ENCODE data around the gene LRRC4C.

The LRRC4C gene

DNA sequence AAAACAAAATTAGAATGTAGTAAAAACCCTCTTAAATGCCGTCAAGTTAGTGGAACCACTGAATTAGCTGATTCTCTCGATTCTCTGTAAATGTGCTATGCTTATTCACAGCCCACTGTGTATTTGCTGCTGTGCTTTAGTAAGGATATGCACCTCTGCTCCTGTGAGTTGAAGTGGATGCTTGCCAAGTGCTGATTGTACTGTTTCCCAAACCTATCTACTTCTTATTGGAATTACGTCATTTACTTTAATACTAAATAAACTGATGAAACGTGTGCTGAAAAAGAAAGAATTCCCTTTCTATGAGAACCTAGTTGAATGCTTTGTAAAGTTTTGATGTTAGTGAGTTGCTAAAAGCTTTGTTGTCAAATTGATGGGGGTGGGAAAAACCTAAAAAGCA lies 158.4 kb downstream of the LRRC4C start:
- H3K4me3 ChIP-seq (ENCODE audit: low read length): no peak overlapping the region
- no peak for DNase-seq (ENCODE audit: low read depth)
- TF ChIP-seq, protein P1, sequence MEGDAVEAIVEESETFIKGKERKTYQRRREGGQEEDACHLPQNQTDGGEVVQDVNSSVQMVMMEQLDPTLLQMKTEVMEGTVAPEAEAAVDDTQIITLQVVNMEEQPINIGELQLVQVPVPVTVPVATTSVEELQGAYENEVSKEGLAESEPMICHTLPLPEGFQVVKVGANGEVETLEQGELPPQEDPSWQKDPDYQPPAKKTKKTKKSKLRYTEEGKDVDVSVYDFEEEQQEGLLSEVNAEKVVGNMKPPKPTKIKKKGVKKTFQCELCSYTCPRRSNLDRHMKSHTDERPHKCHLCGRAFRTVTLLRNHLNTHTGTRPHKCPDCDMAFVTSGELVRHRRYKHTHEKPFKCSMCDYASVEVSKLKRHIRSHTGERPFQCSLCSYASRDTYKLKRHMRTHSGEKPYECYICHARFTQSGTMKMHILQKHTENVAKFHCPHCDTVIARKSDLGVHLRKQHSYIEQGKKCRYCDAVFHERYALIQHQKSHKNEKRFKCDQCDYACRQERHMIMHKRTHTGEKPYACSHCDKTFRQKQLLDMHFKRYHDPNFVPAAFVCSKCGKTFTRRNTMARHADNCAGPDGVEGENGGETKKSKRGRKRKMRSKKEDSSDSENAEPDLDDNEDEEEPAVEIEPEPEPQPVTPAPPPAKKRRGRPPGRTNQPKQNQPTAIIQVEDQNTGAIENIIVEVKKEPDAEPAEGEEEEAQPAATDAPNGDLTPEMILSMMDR (conservative IDR thresholded peaks at IDR 0.05; ENCODE audit: low read length): no peak

DNA sequence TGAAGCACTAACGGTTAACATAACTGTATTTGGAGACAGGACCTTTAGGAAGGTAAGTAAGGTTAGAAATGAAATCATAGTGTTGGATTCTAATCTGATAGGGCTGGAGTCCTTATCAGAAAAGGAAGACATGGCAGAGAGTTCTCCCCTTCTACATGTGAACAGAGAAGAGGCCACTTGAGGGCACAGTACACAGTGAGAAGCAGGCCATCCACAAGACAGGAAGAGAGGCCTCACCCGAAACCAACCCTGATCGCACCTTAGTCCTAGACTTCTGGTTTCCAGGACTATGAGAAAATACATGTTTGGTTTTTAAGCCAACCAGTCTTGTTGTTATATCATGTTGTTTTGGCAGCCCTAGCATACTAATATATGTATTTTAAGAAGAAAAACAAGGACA lies 170.0 kb downstream of the LRRC4C start:
- TF ChIP-seq, protein P1 (conservative IDR thresholded peaks at IDR 0.05; ENCODE audit: low read length): no peak
- DNase-seq (ENCODE audit: low read depth): no peak

DNA sequence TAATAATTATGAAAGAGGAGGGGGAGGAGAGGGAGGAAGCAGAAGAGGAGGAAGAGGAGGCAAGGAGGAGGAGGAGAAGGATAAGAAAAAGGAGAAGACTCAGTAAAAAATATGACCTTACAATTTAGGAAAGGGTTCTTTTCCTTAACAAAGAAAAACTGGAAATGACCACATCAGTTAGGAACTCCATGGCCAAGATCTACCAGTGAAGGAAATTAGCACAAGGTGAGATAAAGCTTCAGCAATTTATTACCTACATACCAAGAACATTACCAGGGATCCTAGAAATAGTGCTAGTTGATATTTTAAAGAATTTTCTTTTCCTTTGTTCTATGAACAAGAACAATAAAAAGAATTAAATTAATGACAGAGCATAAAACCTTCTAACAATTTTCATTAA lies 172.7 kb downstream of the LRRC4C start:
- H3K4me3 ChIP-seq (ENCODE audit: low read length): no peak overlapping the region
- DNase-seq (ENCODE audit: low read depth): no peak
- TF ChIP-seq, protein P1 (conservative IDR thresholded peaks at IDR 0.05; ENCODE audit: low read length): no peak

More for the DNA sequence above, 170.0 kb downstream of the LRRC4C start:
- H3K4me3 ChIP-seq (ENCODE audit: low read length): no peak overlapping the region

DNA sequence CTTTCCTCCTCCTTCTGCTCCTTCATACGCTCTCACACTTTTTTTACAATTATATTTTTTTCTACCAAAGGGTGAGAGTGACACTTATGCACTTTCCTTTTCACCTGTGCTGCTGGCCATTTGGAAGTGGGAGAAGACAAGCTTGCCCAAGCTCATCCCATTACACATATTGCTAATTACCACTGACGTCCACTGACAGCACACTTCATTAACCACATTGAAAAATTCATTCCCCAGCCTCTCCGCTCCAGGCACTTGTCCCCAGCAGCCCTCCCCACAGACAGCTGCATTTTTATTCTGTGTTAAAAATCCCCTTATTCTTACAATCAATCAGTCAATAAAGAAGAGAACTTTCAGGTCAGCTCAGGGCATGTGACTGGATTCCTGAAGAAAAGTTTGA lies 175.1 kb downstream of the LRRC4C start:
- H3K4me3 ChIP-seq (ENCODE audit: low read length): no peak overlapping the region
- TF ChIP-seq, protein P1 (conservative IDR thresholded peaks at IDR 0.05; ENCODE audit: low read length): no peak
- DNase-seq (ENCODE audit: low read depth): no peak

DNA sequence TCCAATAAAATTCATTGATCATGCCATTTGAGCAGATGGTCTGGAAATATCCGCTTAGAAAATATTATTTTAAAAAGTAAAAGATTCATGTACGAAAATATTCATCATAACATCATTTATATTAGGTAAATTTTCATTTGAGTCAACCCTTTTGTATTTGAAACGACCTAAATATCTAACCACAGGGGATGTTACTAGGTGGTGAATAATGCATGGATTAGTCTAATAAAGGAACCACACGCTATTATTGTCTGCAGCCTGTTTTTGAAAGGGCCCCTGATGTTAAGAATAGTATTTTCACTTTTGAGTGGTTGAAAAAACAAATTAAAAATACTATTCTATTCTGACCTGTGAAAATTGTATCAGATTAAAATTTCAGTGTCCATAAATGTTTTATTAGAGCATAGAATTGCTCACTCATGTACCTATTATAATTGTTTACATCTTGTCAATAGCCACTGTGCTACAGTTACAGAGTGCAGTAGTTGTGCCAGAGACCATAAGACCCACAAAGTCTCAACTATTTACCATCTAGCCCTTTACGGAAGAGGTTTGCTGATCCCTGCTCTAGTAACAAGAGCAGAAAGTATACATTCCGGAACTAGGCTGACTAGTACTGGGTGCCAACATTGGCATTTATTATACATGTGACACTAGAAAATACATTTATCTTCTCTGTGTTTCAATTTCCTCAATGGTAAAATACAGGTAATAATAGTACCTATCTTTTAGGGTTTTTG lies 176.1 kb downstream of the LRRC4C start:
- TF ChIP-seq, protein P1 (conservative IDR thresholded peaks at IDR 0.05; ENCODE audit: low read length): no peak

DNA sequence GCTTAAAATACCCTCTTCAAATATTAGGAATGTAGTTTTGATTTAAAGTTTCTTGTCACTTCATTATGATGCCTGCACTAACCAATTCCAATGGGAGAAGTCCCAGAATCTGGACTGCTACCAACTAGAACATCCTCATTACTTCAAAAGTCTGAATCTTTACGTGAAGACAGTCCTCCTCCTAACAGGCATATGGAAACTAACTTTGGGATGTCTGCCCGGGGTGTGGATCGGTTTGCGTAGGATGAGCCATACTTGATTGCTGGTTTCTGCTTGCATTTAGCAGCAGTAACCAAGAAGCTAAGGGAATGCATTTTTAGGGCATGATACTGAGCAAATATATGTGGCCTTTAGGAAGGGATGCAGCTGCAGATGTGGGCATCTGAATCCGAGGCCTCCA lies 177.1 kb downstream of the LRRC4C start:
- TF ChIP-seq, protein P1 (conservative IDR thresholded peaks at IDR 0.05; ENCODE audit: low read length): no peak

More for the DNA sequence above, 176.1 kb downstream of the LRRC4C start:
- no peak overlapping the region for H3K4me3 ChIP-seq (ENCODE audit: low read length)
- DNase-seq (ENCODE audit: low read depth): no peak

DNA sequence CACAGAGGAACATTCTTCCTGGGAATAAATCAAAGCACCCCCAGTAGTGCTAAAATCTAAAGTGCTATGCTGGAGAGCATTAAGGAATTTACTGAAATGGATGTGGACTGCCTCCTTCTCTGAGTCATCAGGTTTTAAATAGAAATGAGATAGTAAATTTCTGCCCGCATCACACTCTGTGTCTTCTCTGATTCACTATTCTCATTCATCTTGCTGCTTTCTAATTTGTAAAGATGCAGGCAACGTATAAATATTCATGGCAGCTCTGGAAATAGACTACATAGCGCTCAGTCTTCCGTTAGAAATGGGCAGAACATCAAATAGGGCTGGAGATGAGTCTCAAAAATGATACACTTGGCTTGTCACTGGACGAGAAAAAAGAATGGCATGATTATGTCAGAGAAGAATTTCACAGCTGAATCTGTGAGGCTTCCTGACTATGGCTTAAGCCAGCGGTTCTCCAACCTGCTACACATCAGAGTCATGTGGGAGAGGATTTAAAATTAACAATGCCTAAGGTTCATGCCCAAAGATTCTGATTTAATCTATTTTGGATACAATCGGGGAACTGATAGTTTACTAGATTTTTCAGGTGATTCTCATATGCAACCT lies 178.2 kb downstream of the LRRC4C start:
- TF ChIP-seq, protein P1 (conservative IDR thresholded peaks at IDR 0.05; ENCODE audit: low read length): no peak
- no peak overlapping the region for H3K4me3 ChIP-seq (ENCODE audit: low read length)
- peak; percentile 4 for DNase-seq (ENCODE audit: low read depth)

More for the DNA sequence above, 177.1 kb downstream of the LRRC4C start:
- no peak overlapping the region for H3K4me3 ChIP-seq (ENCODE audit: low read length)
- no peak for DNase-seq (ENCODE audit: low read depth)

Data from AG10803 (cell line).